HS-5 (cell line): ENCODE data around the gene ST3GAL4.
"Not testable (repeated sequence)": the region's sequence is repeated elsewhere in the genome, so short reads cannot be mapped to it uniquely, and the experiment has no call there.

ENCODE experiments used
- DNase-seq: peaks from one replicate; pipeline ENCODE4 v3.0.0-alpha.2; 2012; ENCODE audit warnings: low read depth

ST3GAL4 gene

GRCh38 chr11:126355324-126355925, at the start of gene ST3GAL4:
ST3GAL4 (plus strand) TSS chr11:126355686; CDS start chr11:126406156, 50,470 bp downstream.
- DNase-seq: no peak

- no peak for DNase-seq
Measured at GRCh38 chr11:126305699-126306098, 49.8 kb upstream of the ST3GAL4 start.

GRCh38 chr11:126307706-126308105, 47.8 kb upstream of the ST3GAL4 start:
- DNase-seq: no peak

- no peak for DNase-seq
Measured at GRCh38 chr11:126308271-126308671, 47.2 kb upstream of the ST3GAL4 start.

GRCh38 chr11:126308771-126309170, 46.7 kb upstream of the ST3GAL4 start:
- not testable (repeated sequence) for DNase-seq

GRCh38 chr11:126310200-126310991, 45.1 kb upstream of the ST3GAL4 start:
- DNase-seq: no peak

- no peak for DNase-seq
Measured at GRCh38 chr11:126310992-126311310, 44.5 kb upstream of the ST3GAL4 start.

- DNase-seq: no peak
Measured at GRCh38 chr11:126311401-126312291, 43.8 kb upstream of the ST3GAL4 start.

- no peak for DNase-seq
Measured at GRCh38 chr11:126312961-126313360, 42.5 kb upstream of the ST3GAL4 start.

- no peak for DNase-seq
Measured at GRCh38 chr11:126313826-126314225, 41.7 kb upstream of the ST3GAL4 start.

GRCh38 chr11:126317432-126317755, 38.1 kb upstream of the ST3GAL4 start:
- DNase-seq: no peak

GRCh38 chr11:126317756-126318573, 37.5 kb upstream of the ST3GAL4 start:
- DNase-seq: no peak

- no peak for DNase-seq
Measured at GRCh38 chr11:126318574-126319373, 36.7 kb upstream of the ST3GAL4 start.

- DNase-seq: no peak
Measured at GRCh38 chr11:126319374-126319740, 36.1 kb upstream of the ST3GAL4 start.

GRCh38 chr11:126322996-126323395, 32.5 kb upstream of the ST3GAL4 start:
- DNase-seq: no peak

- no peak for DNase-seq
Measured at GRCh38 chr11:126327281-126328000, 28.0 kb upstream of the ST3GAL4 start.

- no peak for DNase-seq
Measured at GRCh38 chr11:126328001-126328390, 27.5 kb upstream of the ST3GAL4 start.

- DNase-seq: no peak
Measured at GRCh38 chr11:126328444-126328843, 27.0 kb upstream of the ST3GAL4 start.

GRCh38 chr11:126328938-126329643, 26.4 kb upstream of the ST3GAL4 start:
- DNase-seq: no peak

GRCh38 chr11:126329644-126330211, 25.8 kb upstream of the ST3GAL4 start:
- DNase-seq: no peak
